HCEC 1CT (cell line): ENCODE data around the gene EXOC6B.
A peak's percentile ranks its signal among the peaks of the same experiment; 100 is the strongest.

ENCODE experiments used
- DNase-seq: peaks from one replicate; pipeline ENCODE4 v3.0.0-alpha.2; 2017

EXOC6B gene

DNA sequence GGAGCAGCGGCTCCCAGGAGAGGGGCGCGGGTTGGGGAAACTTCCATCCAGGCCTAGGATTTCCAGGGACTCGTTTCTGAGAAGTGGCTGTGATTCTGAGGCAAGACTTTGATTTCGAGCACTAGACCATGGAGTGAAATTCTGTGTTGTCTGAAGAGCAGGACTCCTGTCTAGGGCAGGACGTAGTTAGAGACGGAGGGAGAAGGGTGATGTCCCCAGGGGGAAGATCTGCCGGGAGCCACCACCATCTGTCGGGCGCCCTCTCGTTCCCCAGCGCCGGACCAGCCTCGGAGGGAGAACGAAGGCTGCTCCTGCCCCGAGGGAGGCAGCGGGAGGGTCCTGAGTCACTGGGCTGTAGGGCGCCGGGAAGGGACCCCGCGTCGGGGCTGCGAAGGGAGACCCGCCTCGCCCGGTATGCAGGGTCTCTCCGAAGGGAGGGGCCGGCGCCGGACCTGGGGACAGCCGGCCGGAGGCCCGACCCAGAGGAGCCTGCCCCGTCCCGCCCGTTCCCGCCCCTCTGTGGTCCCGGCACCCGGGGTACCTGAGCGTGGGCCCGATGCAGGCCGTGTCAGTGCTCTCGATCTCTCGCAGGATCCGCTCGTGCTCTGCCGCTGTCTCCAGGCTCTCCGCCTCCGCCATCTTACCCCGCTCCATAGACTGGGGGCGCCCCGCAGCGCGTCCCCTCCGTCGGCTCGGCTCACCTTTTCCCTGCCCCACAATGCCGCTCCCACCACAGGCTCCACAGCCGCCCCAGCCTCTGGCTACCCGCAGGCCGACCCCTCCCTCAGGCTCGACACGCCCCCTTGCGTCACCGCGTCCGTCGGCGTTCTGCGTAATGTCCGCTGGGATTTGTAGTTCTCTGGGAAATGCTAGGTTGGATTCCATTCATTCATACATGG is at the start of gene EXOC6B:
Gene EXOC6B (minus strand): TSS at position 777 of the 899 bp plus-strand sequence.
- DNase-seq, result peak; percentile 81

GRCh38 chr2:72871880-72872279 is 46.0 kb upstream of the EXOC6B start:
- no peak for DNase-seq

DNA sequence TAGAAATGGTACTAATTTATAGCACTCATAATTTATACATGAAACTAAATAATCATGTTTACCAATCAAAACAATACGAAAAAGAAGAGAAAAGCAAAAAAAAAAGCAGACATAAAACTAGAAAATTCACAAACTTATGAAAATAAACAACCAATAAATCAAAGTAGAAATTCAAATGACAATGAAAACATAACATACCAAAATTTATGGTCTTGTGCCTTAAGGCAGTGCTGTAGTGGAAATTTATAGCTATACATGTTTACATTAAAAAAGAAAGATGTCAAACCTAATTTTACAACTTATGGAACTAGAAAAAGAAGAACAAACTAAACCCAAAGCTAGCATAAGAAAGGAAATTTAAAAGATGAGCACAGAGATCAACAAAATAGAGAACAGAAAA is 45.2 kb upstream of the EXOC6B start:
- no peak for DNase-seq

DNA sequence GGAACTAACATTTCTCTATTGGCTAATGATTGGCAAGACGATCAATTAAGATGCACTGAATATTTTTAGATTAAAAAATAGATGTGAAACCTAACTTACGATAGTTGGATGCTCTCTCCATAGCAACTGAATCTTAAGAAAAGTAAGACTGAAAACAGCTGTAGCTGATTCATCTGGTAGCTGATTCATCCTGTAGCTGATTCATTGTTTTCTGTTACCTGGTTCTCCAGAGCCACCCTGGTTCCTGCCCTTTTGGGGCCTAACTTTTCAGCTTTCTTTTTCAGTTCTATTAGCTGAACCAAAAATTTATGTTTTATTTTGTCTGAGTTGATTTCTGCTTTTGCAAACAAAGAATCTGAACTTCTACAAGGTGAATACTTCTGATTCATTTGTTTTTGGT is 38.7 kb upstream of the EXOC6B start:
- peak; percentile 73 for DNase-seq

- DNase-seq, result no peak
These were observed 37.2 kb upstream of the EXOC6B start for GRCh38 chr2:72863046-72863445.

DNA sequence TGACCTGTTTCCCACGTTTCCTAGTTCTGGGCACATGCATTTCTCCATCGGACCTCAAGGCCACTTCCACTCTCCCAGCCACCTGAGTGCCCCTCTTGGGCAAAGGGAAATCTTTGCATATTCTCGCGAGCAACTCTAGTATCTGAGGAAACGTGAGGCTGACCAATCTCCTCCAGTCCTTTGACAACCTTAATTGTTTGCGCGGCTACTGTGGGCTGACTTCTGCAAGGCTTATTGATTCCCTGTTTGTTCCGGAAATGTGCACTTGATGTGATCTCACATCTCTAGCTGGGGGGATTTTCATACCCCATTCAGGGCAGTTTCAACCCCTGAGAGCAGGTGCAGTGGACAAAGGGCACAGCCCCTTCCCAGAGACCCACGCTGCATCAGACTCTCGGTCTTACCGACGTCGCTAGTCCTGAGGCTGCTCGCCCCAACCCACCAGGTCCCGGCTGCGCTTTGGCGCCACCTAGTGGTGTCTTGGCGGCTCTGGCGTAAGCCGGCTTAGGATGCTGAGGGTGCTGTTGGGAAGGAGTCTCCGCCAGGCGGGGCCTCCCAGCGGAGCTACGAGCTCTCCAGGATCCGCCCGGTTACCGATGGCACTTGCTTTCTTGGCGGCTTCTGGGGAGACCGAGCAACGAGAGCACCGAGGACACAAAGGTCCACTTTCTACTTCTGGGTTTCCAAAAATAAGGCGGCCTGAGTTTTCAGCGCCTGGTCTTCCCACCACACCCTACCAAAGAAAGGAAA is 36.6 kb upstream of the EXOC6B start:
- peak; percentile 71 for DNase-seq

DNA sequence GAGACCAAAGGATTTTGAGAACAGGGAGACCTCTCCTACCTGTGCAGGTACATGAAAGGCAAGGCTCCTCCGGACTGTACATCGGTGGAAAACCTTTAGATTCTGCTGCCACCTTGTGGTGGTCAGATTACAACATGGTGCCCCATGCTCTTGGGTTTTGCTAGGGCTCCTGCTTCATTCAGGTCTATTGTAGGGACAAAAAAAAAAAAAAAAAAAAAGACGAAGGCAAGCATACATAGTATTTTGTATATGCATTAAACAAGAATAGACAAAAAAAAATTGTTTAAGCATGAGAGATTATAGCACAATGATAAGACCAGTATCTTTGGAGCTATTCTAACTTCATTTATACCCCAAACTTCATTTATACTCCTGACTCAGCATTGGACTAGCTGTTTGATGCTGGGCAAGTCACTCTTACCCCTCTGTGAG is 34.0 kb upstream of the EXOC6B start:
- DNase-seq, result peak; percentile 35

- no peak for DNase-seq
These were observed 25.5 kb upstream of the EXOC6B start for GRCh38 chr2:72851333-72851732.

- DNase-seq, result no peak
These were observed 23.3 kb upstream of the EXOC6B start for GRCh38 chr2:72849138-72849462.

DNA sequence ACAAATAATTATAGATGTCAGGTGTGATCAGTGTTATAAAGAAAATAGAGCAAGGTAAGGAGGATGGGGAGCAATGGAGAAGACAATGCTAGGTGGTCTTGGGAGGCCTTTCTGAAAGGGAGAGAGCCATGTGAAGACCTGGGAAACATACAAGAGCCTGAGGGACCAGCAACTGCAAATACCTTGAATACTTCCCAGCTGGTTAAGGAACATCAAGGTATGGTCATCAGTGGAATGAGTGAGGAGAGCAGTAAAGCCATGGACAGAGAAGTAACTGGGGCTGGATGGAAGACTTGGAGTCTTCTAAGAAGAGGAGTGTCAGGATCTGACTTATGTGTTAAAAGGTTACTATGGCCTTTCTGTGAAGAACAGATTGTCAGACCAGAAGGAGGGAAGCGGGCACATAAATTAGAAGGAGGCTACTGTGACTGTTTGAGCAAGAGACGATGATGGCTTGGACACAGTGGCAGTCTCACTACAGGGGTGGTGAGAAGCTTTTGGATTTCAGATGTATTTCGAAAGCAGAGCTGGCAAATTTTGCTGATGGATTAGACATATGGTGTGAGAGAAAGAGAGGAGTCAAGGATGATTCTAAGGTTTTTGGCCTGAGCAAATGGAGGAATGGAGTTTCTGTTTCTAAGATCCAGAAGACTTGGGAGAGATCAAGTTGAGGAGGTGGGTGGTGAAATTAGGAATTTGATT is 22.8 kb upstream of the EXOC6B start:
- no peak for DNase-seq

GRCh38 chr2:72847534-72848315 is 21.9 kb upstream of the EXOC6B start:
- DNase-seq, result no peak

DNA sequence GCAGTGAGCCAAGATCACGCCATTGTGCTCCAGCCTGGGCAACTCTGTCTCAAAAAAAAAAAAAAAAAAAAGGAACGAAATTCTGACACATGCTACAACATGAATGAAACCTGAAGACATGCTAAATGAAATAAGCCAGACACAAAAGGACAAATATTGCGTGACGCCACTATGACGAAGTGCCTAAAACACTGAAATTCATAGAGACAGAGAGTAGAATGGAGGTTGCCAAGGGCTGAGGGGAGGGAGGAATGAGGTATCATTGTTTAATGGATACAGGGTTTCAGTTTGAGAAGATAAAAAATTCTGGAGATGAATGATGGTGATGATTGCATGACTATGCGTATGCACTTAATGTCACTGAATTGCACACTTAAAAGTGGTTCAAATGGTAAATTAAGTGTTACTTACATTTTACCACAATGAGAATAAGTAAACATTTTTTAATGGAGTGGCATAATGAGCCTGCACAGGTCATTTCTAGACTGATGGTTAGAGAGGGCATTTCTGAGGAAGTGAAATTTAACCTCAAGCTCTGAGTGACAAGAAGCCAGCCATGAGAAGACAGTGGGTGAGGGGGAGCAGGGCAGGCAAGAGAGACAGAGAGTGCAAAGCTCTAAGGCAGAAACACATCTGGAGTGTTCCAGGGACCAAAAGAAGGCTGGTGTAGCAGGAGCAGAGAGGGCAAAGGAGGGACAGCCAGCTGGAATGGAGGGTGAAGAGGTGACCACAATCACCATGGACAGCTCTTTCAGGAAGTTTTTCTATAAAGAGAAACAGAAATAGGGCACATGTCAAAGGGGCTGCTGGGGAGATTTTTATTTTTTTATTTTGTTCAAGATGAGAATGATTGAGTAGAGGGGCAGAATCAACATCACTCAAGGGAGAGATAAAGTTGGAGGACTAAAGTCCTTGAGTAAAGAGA is 20.6 kb upstream of the EXOC6B start:
- DNase-seq, result no peak

DNA sequence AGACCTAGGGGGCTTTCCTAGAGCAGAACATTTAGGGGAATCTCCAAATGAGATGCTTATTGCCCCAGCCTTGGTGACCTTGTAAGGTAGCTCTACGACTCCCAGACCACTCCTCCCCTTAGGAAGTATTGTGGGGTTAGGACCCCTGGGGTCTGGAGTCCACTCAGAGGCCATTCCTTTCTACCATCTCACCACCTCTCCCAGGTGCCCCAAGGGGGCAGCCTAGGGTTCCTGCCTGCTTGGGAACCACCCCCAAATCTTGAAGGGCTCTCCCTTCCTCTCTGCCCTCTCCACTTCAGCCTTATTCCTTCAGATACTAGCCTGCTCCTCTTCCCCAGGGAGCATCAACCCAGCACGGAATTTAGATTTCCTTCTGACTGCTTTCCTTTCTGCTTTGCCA is 17.5 kb upstream of the EXOC6B start:
- DNase-seq, result no peak

DNA sequence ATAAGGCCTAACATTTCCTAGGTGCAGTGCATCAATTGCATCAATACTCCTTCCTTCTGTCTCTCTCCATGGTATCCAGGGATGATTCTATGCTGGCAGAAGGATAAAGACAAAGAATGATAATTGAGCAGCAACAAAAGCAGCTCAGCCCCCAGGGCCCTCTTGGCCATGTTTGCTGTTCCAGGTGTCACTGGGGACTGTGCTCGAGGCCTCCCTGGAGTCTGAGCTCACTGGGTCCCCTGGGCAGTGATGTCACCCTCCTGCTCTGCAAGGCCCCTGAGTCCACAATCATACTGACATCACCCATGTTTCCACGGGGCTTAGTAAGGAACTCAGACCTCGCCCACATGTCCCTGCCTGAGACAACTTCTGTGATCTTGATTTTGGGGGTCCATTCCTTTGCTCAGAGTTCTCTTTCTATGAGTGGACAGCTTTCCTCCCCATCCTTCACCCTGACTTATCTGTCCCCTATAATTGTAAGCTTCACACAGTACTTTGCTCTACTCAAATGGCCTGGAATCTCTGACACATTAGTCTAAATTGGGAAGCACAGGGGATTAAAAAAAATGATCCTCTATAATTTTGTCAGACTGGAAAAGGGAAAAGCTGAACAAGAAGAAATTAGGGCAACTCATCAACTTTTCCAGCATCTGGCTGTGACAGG is 15.8 kb upstream of the EXOC6B start:
- DNase-seq, result no peak

DNA sequence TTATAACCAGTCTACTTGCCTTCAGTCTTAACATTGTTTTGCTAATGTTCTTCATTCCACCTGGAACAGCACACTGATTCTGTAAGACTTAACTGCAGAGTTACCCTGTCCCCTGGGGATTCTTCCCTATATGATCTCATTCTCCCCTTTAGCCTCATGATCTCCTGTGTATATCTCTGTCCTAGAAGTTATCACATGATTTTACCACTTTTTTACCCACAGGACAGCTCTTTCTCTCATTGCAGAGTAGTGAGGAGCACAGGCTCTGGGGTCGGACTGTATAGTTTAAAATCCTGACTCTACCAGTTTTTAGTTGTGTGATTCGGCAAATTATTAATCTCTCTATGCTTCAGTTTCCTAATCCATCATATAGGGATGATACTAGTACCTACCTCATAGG is 14.2 kb upstream of the EXOC6B start:
- DNase-seq, result no peak

DNA sequence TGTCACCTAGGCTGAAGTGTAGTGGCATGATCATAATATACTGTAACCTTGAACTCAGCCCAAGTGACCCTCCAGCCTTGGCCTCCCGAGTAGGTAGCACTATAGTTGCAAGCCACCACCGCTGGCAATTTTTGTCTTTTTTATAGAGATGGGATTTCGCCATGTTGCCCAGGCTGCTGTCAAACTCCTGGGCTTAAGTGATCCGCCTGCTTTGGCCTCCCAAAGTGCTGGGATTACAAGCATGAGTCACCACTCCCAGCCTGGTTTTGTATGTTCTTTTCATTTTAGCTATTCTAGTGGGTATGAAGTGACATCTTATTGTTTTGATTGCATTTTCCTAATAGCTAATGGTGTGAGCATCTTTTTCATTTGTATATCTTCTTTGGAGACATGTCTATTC is 11.3 kb upstream of the EXOC6B start:
- peak; percentile 52 for DNase-seq

DNA sequence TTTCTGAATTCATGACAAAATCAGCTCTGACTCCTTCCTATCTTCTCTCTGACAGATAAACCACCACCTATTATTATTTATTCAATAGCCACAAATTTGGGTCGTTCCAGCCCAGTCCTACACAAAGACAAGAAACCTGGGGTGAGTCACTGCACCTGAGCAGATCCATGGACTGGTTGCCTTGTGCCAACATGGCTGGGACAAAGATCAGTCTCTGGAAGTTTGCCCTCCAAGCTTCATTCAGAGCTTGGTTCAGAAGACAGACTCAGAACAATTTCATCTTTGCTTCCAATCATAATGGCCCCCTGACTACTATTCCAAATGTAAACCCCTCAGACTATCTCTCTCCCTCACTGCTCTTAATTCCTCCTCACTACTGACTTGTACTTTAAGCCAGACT is 9.6 kb upstream of the EXOC6B start:
- DNase-seq, result no peak

DNA sequence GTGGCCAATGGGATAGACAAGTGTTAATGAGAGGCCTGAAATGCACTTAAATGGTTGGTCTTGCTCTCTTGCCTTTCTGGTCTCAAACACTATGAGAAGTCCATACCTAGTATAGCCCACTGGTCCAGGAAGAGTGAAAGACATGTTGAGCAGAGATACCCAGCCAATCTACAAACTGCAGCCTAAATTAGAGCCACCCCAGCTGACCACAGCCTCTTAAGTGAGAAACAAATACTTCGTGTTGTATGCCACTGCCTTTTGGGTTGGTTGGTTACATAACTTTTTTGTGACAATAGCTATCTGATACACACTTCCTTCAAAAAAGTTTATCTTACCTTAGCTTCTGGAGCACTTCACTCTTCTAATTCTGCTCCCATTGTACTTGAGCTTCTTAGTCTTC is 8.8 kb upstream of the EXOC6B start:
- no peak for DNase-seq

DNA sequence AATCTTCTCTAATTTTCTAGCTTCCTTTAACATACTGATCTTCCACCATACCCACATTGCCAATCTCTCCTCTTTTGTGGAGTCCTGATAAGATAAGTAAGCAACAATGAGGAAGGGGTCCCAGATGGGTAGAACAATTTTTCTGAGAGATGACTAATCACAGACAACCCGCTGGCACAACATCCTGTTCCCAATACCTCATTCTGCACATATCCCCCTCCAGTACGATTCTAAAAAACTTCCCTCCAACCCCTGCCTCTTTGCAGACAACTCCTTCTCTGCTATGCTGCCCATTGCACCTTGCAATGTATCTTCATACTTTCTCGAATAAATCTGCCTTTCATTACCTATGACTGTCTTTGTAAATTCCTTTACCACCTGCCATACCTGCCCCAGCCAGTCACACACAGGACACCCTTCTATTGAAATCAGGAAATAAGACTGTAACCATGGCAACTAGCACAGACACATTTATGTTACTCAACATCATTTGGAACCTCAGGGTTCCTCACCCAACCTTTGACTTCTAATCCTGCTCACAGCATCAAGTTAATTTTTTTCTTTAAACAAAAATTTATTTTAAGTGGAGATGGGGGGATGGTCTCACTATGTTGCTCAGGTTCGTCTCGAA is 7.4 kb upstream of the EXOC6B start:
- no peak for DNase-seq

DNA sequence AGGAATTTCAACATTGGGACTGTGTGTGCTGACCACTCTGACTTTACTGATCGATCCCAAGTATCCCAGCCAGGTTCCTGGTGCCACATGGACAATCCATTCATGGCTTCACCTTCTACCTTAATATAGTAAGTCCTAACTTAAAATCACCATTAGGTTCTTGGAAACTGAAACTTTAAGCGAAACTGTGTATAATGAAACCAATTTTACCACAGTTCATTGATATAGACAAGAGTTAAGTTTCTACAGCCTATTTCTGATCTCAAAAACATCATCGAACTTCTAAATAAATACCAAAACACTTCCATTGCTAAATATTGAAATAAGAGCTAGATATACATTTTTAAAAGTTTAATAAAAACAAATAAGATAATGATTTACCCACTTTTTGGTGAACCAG is 4.4 kb upstream of the EXOC6B start:
- DNase-seq, result no peak
